AG20443 (cell line): Measurements from ENCODE around the gene CDH23.

ENCODE experiments used
- DNase-seq: peaks from one replicate; pipeline ENCODE4 v3.0.0; 2012; ENCODE audit warnings: low spot score, mixed read lengths

CDH23 gene

GRCh38 chr10:71486484-71487114 lies 89.9 kb downstream of the CDH23 start:
- peak; percentile 61 for DNase-seq

- no peak for DNase-seq
Measured at GRCh38 chr10:71487726-71488125, 91.0 kb downstream of the CDH23 start.

GRCh38 chr10:71489077-71489476 lies 92.4 kb downstream of the CDH23 start:
- no peak for DNase-seq

- DNase-seq = no peak
Measured at GRCh38 chr10:71492872-71493271, 96.2 kb downstream of the CDH23 start.

- DNase-seq = no peak
Measured at GRCh38 chr10:71493741-71494140, 97.0 kb downstream of the CDH23 start.

- DNase-seq = no peak
Measured at GRCh38 chr10:71494476-71494875, 97.8 kb downstream of the CDH23 start.

- no peak for DNase-seq
Measured at GRCh38 chr10:71494980-71495381, 98.3 kb downstream of the CDH23 start.

GRCh38 chr10:71496927-71497762 lies 100.4 kb downstream of the CDH23 start:
- no peak for DNase-seq

GRCh38 chr10:71497763-71498326 lies 101.1 kb downstream of the CDH23 start:
- no peak for DNase-seq

GRCh38 chr10:71501402-71501801 lies 104.7 kb downstream of the CDH23 start:
- DNase-seq = no peak

- DNase-seq = no peak
Measured at GRCh38 chr10:71502190-71502589, 105.5 kb downstream of the CDH23 start.

GRCh38 chr10:71502851-71503250 lies 106.1 kb downstream of the CDH23 start:
- DNase-seq = no peak

- no peak for DNase-seq
Measured at GRCh38 chr10:71504168-71504567, 107.4 kb downstream of the CDH23 start.

- DNase-seq = no peak
Measured at GRCh38 chr10:71504570-71504969, 107.8 kb downstream of the CDH23 start.

- DNase-seq = no peak
Measured at GRCh38 chr10:71505862-71506261, 109.1 kb downstream of the CDH23 start.

- no peak for DNase-seq
Measured at GRCh38 chr10:71509444-71509843, 112.7 kb downstream of the CDH23 start.

GRCh38 chr10:71511206-71511605 lies 114.5 kb downstream of the CDH23 start:
- DNase-seq = no peak

- no peak for DNase-seq
Measured at GRCh38 chr10:71512312-71512711, 115.6 kb downstream of the CDH23 start.

GRCh38 chr10:71512761-71513539 lies 116.2 kb downstream of the CDH23 start:
- no peak for DNase-seq

GRCh38 chr10:71513540-71513853 lies 116.8 kb downstream of the CDH23 start:
- no peak for DNase-seq

GRCh38 chr10:71513936-71514335 lies 117.2 kb downstream of the CDH23 start:
- DNase-seq = no peak

GRCh38 chr10:71515531-71516172 lies 118.9 kb downstream of the CDH23 start:
- DNase-seq = no peak
